GM19463 (cell line): ENCODE data around the gene LRP8.

Source experiments
- ATAC-seq: cut with Tn5 transposase; IDR thresholded peaks from one replicate; pipeline ENCODE4 v1.9.1; 2021; ENCODE audit warnings: mild to moderate bottlenecking, moderate library complexity; ENCODE audit not compliant: unreplicated experiment

The LRP8 gene

DNA sequence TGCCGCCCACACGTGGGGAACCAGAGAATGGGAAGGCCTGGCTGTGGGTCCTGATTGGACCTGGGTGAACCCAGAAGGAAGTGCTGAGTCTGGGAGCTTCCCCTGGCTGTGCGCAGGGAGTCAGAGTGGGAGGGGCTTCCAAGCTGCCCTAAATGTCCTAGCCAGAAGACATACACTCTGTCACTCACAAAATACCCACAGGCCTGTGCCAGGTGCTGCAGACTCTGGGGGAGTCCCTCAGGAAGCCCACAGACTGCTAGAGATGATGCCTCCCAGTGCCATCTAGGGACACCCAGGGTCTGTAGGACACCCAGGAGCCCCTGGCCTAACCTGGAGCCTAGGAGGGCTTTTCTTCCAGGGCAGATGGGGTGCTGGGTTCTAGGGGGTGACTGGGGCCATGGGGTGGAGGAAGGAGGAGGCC is 33.7 kb upstream of the LRP8 start:
- no peak for ATAC-seq

DNA sequence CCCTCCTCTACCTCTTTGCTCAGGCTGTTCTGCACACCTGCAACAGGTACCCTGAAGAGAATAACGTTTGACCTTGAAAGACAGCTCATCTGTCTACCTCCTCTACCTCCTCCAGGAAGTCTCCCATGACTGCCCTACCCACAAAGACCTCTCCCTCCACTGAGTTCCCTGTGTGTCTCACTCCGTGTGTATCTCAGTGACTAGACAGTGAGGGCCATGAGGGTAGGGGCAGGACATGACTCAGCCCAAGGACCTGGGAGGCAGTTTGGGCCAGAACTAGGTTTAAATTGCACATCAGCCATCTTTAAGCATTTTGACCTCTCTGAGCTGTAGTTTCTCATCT is 32.0 kb upstream of the LRP8 start:
- no peak for ATAC-seq

- ATAC-seq, result no peak
Observed at GRCh38 chr1:53359225-53359933, 31.5 kb upstream of the LRP8 start.

DNA sequence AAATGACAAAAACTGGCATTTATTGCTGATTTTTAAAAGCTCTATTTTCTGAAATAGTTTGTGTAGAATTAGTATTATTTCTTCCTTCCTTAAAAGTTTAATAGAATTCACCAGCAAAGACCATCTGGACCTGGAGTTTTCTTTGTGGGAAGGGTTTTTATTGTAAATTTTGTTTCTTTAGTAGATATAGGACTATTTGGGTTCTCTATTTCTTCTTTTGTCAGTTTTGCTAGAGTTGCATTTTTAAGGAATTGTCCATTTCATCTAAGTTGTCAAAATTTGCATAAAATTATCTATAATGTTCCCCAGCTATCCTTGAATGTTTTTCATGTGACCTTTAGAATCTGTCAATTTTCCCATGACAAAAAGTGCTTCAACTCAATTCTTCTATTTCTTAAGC is 28.8 kb upstream of the LRP8 start:
- ATAC-seq, result no peak

DNA sequence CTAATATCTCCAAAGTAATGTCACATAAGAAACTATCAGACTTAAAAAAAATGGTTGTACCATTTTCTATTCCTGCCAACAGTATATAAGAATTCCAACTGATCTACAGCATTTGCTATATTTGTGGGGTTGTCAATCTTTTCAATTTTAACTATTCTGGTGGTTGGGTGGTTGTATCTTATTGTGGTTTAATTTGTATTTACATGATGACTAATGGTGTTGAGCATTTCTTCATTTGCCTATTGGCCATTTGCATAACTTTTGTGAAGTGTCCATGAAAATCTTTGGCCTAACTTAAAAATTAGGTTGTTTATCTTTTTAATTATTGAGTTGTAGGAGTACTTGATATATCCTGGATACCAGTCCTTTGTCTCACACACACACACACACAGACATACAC is 26.2 kb upstream of the LRP8 start:
- no peak for ATAC-seq

- no peak for ATAC-seq
Observed at GRCh38 chr1:53352561-53352960, 24.7 kb upstream of the LRP8 start.

DNA sequence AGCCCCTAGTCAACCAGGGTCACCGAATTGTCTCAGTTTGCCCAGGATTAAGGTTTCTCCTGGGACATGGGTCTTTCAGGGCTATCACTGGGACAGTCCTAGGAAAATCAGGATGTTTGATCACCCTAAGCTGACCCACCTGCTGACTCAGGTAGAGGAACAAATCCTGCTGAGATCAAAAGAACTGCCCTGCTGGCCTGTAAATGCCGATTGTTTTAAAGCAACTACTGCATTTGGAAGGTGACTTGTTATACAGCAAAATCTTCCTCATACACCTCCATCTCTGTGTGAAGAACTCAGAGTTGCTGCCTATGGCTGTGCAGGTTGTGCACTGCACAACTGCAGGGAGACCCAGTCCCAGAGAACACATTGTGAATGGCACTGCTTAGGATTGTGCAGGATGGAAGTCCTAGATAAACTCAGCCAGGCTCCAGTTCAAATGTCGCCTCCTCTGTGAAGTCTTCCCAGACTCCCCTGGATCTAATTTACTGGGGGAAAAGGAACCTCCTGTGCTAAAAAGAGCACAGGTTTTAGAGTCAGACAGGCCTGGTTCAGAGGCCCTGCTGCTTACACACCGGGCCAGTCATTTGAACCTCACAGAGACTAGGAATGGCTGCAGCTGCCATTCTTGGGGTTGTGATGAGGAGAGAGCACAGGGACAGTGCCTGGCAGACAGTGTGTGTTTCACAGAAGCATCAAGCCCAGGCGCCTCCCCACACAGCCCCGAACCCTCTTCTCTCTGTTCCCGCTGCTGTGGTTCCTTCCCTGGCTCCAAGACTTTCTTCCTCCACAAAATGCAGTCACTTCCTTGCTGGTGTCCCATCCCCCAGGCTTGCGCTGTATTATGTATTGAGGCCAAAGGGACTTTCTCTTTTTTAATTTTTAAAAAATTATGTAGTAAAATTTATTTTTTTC is 23.2 kb upstream of the LRP8 start:
- ATAC-seq, result no peak

DNA sequence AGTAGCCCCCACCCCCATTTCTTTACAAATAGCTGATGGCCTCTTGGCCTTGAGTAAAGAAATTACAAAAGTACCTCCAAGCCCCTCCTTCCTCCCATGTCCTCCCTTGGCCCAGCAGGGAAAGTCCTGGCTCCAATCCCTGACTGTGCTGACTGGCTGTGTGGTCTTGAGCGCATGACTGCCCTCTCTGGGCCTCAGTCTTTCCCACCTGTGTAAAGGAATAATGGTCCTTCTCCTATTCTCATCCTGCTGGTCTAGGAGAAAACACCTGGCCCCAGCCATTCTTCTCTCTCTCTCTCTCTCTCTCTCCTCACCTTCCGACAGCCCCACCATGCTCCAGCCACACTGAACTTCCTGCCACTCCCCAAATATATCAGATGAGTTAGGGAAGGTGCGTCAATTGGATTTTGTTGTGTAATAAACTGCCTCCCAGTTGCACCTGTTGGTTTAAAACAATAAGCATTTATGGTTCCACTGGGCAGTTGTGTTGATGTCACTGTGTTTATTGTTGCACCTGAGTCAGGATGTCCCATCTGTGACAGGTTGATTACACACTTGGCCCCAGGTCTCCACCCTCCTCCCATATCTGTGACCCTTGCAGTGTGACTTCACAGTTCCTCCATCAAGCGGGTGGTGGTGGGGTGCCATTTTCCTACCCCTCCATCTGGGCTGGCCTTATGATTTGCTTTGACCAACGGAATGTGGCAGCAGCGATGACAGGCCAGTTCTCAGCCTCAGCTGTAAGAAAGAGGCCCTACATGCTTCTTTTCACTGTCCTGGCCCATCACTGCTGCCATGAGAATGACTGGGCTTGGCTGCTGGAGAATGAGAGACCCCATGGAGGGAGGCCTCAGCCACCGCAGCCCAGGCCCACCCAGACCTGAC is 22.3 kb upstream of the LRP8 start:
- ATAC-seq, result no peak

DNA sequence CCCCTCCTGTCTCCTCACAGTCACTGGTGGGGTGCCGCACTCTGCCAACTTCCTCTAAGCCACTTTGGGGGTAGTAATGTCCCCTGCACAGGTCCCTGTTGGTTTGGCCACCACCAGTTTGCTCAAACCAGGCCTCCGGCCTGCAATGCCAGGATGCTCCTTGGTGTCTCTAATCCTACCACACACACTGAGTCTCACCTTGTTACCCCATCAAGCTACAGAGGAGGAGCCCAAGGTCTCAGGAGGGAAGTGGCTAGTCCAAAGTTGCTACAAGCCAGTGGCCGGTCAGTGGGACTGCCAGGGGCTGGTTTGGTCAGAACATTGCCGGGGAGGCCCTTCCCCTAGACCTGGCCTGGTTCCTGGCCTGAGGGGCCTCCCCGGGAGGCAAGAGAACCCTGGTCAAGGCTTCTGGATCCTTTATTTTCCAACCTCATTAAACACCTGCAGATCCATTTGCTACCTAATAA is 21.5 kb upstream of the LRP8 start:
- ATAC-seq, result no peak

DNA sequence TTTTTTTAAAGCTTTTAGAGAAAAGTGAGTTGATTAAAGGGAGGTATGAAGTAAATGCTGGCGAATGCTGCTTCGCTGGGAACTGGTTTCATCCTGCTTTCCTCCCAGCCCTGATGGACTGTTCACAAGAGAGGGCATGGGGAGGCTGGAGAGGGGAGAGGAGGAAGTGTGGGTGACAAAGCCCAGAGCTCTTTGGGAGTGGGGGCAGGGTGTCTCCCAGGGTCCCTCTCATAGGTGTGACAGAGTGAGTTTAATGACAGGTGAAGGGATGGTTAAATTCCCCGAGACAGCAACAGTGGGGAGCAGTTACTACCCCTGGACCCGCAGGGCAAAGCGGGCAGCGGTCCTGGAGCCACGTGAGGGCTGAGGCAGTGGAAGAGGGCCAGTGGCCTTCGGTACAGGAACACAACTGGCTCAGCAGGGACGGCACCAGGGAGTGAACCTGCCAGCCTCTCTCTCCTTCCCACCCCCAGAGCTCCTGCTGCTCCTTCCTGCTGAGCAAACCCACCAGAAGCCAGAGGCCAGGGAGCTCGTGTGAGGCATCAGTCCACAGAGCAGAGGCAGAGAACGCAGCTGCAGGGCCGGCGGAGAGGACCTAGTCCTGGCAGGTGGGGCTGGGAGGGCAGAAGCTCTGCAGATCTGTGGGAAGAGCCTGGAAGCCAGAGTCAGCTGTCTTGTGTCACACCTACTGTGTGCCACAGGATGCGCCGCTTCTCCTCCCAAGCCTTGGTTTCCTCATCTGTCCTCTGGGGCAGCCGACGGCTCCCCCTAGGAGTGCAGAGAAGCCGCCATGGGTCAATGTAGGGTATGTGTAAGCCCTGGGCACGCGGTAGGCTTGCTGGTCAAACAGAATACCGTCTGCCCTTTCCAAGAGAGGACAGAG is 20.9 kb upstream of the LRP8 start:
- ATAC-seq, result no peak

DNA sequence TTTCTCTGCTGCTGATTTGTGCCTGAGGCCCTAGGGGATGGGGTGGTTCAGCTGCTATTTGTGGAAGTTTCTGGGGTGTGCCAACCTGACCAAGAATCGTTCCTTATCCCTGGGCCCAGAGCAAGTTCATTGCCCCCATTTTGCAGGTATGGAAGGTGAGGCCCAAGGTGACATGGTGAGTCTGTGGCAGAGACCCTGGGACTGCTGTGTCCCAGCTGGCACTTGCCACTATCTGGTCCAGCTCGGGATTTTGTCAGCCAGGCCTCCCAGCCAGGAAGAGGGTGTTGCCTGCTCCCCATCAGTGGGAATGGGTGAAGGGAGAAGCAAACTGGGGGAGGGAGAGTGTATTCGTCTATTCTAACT is 18.9 kb upstream of the LRP8 start:
- no peak for ATAC-seq

DNA sequence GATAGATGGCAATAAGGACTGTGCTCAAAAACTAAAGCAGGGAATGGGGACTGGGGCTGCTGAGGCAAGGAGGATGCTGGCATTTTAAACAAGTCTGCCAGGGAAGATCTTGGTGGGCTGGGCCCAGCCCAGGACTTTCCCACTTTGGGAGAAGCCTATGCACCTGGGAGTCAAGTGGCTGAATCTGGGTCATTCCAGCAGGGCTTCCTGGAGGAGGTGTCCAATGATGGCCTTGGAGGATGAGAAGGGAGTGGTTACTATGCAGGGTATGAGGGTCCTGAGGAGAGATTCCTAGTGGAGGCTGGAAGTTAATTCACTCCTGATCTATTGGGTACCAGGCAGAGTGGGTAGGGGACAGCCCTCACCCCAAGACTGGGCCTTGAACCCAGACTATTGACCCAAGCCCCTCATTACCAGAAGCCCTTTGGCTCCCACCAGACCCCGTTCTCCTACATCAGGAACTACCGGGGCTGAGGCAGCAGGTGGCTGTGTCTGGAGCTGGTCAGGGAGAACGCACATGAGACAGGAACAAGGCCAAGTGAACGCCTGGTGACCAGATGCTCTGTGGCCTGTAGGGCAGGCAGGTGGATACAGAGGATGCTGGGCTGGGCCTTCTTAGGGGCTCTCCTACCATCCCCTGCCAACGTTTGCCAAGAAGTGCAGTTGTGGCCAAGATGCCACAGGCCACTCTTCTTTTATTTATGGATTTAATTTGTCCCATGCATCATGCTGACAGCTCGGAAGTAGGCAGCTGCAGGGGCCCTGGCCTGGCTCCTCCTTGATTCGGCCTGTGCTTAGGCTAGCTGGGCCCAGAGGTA is 18.3 kb upstream of the LRP8 start:
- no peak for ATAC-seq

- peak; percentile 95 for ATAC-seq
Observed at GRCh38 chr1:53344921-53345838, 17.3 kb upstream of the LRP8 start.

DNA sequence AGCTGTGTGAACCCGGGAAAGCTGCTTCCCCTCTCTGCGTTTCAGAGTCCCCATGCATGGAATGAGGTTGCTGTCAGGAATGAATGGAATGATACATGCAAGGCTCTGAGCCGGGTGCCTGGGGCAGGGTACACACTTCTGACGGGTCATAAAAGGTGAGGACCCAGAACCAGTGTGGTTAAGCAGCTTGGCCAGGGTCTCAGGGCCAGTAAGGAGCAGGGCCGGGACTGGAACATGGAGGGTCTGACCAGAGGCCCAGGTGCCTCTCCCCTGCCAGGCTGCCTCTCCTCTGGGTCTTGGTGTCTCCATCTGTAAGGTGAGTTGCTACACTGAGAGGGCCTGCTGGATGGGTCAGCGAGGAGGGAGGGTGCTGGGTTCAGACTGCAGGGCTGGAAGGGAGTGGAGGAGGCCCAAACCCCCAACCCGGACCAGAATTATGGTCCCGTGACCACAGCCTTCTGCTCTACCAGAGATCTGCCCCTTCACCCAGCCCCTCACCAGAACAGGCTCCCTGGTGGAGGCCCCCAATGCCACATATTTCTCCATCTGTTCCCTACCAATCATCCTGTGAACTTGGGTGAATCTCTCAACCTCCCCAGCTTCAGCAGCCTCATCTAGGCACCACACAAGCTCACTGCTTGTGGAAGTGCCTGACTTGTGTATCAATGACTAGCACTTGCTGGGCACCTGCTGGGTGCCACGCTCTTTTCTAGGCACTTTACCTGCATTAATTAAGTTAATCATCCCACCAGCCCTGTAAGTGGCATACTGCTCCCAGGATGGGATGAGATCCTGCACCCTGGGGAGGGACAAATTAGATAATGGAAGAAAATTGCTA is 16.2 kb upstream of the LRP8 start:
- ATAC-seq, result no peak

DNA sequence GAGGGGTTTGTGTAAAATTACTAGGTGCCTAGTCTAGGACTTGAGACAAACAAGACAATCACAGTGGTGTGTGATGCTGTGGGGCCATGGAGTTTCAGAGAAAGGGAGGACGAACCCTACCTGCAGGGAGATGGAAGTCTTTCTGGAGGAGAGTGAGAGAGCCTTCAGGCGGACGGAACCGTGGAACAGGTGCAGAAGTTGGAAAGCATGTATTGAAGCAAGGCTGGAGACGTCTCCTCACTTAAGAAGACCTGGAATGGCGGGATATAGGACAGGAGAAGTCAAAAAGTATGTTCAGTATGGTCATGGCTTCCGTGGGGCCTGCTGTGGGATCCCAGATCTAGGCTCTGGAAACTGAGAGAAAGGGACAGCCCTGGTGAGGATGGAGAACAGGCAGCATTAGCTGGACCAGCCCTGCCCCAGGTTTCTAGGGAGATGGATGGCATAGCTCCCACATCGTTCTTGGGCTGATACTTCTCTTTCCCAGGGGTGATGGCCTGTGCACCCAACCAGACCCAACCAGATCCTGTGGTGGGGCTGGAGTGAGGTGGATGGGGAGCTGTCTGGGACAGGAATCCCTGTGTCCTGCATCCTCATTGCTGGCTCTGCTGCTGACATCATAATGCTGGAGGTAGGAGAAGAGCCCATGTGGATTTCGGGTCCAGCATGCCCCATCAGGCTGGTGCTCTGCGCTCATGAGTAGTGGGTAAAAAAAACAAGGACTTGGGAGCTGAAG is 15.0 kb upstream of the LRP8 start:
- ATAC-seq, result no peak

DNA sequence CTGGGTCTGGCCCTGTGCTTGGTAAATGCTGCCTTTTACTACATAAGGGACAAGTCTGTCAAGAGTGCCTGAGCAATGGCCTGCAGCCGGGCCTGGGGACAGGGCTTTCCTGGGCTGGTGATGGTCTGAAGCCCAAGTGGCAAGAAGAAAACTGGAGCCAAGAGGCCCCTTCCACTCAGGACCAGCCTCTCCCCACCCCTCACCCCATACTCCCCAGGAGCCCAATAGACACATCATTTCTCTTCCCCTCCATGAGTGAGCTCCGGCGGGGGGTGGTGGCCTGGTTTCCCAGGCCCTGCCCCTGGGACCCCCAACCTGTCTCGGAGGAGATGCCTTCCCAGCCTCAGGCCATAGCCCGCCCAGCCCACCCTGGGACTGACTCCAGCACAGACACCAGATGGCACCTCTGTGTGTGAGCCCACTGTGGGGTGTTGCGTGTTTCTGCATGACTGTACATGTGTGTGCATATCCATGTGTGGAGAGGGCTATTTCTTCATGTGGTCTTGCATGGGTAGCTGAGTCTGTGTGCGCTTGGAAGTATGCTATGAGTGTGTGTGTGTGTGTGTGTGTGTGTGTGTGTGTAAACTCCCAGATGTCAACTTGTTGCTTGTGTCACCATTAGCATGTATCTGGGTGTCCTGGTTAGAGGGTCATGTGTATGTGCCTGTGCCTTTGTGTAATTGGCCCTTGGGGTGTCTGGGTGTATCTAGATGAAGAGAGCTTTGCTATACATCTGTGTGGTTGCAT is 14.3 kb upstream of the LRP8 start:
- no peak for ATAC-seq
